H1 (cell line): ENCODE measurements around the gene STIM1. TPM values are rescaled to one million over a fixed set of nuclear protein-coding genes. Genes with fewer than 3 reads are reported as not detected.

Source experiments
- CTCF ChIA-PET: fragments of 300-600 bp; sonication (Branson Sonifier 250); formaldehyde crosslinking; loops from one replicate; lab custom pipeline; 2021; ENCODE audit not compliant: partially characterized antibody; lab: Charles Lee
- POLR2A ChIA-PET: fragments of 300-600 bp; sonication (Branson Sonifier 250); formaldehyde crosslinking; loops from one replicate; lab custom pipeline; 2021; ENCODE audit warnings: inconsistent platforms; ENCODE audit not compliant: partially characterized antibody; lab: Charles Lee
- DNase-seq, 2 experiments: peaks; one replicate each; pipeline versions ENCODE4 v3.0.0 to v3.0.0-alpha.2; 2010 to 2022; ENCODE audit warnings: low spot score in 2 of 2, low read depth in 1 of 2, mixed read lengths in 1 of 2
- FAIRE-seq: peaks from 2 replicates; lab custom pipeline; 2011; peaks lifted over from hg19 to GRCh38; lab: Jason Lieb, UNC
- H2AFZ ChIP-seq: 2 replicates; pipeline ENCODE4 v1.8.1; 2012; ENCODE audit warnings: low read length, inconsistent platforms
- H2AK5ac ChIP-seq: 2 replicates; pipeline ENCODE4 v1.6.1; 2013; ENCODE audit warnings: low read depth, low read length
- H2BK120ac ChIP-seq: replicated peaks from 2 replicates; pipeline ENCODE3; 2013; ENCODE audit warnings: low read depth, low read length, inconsistent platforms
- H2BK12ac ChIP-seq: 2 replicates; pipeline ENCODE4 v1.6.1; 2013; ENCODE audit warnings: low read depth, low read length
- H2BK15ac ChIP-seq: 2 replicates; pipeline ENCODE4 v1.6.1; 2013; ENCODE audit warnings: low read length
- H2BK20ac ChIP-seq: 2 replicates; pipeline ENCODE4 v1.6.1; 2013; ENCODE audit warnings: low read length
- H2BK5ac ChIP-seq: 2 replicates; pipeline ENCODE4 v1.6.1; 2013; ENCODE audit warnings: low read depth, low read length
- H3K14ac ChIP-seq: 2 replicates; pipeline ENCODE4 v1.6.1; 2013; ENCODE audit warnings: inconsistent platforms; ENCODE audit not compliant: insufficient read length
- H3K18ac ChIP-seq: 2 replicates; pipeline ENCODE4 v1.6.1; 2013; ENCODE audit warnings: low read length; ENCODE audit errors: extremely low read depth
- H3K23ac ChIP-seq: 2 replicates; pipeline ENCODE4 v1.6.1; 2013; ENCODE audit warnings: inconsistent platforms; ENCODE audit not compliant: insufficient read length
- H3K23me2 ChIP-seq: 2 replicates; pipeline ENCODE4 v1.6.1; 2013; ENCODE audit warnings: low read depth, low read length
- H3K27ac ChIP-seq: 2 replicates; pipeline ENCODE4 v1.6.1; 2011; ENCODE audit warnings: low read depth, low read length, inconsistent platforms
- H3K27me3 ChIP-seq, 4 experiments: replicated peaks in 1 of 4; 1 replicate in 1 of 4; 2 replicates in 3 of 4; pipeline versions ENCODE4 v1.6.1 to v1.8.1; 2011 to 2013; ENCODE audit warnings: low read length in 3 of 4, mild to moderate bottlenecking in 3 of 4, inconsistent platforms in 2 of 4, mixed read lengths in 2 of 4, moderate library complexity in 1 of 4; ENCODE audit not compliant: control insufficient read depth in 3 of 4, insufficient read depth in 3 of 4; ENCODE audit errors: extremely low read depth in 1 of 4
- H3K36me3 ChIP-seq, 4 experiments: 2 replicates each; pipeline versions ENCODE4 v1.6.1 to v1.8.1; 2011 to 2013; ENCODE audit warnings: mild to moderate bottlenecking in 4 of 4, low read length in 3 of 4, moderate library complexity in 2 of 4, control low read depth in 1 of 4, inconsistent platforms in 1 of 4; ENCODE audit not compliant: insufficient read depth in 4 of 4, control insufficient read depth in 2 of 4
- H3K4ac ChIP-seq: replicated peaks from 2 replicates; pipeline ENCODE3; 2013; ENCODE audit warnings: low read length, low read depth, mixed read lengths, inconsistent platforms; ENCODE audit not compliant: insufficient read length
- H3K4me1 ChIP-seq, 4 experiments: replicated peaks in 1 of 4; 1 replicate in 1 of 4; 2 replicates in 3 of 4; pipeline versions ENCODE4 v1.6.1 to v1.8.1; 2011 to 2013; ENCODE audit warnings: low read length in 3 of 4, inconsistent platforms in 2 of 4, mixed read lengths in 1 of 4; ENCODE audit not compliant: insufficient read depth in 4 of 4, control insufficient read depth in 3 of 4
- H3K4me2 ChIP-seq, 2 experiments: 2 replicates each; pipeline versions ENCODE4 v1.6.1 to v1.8.1; 2011 to 2013; ENCODE audit warnings: low read depth in 2 of 2, low read length in 2 of 2, control low read depth in 1 of 2, inconsistent platforms in 1 of 2, mild to moderate bottlenecking in 1 of 2; ENCODE audit not compliant: insufficient read depth in 1 of 2
- H3K4me3 ChIP-seq, 4 experiments: fragments of 200-600, 300-600 bp in 1 of 4; sonication (generic), shearing (Covaris generic), sonication (Bioruptor Twin) in 1 of 4; 2 replicates each; pipeline versions ENCODE4 v1.5.1 to v1.8.1; 2011 to 2016; ENCODE audit warnings: low read length in 4 of 4, low read depth in 3 of 4, control low read depth in 2 of 4, inconsistent platforms in 2 of 4, mild to moderate bottlenecking in 2 of 4, mixed read lengths in 1 of 4, moderate library complexity in 1 of 4; ENCODE audit not compliant: insufficient read depth in 2 of 4; ENCODE audit errors: extremely low read depth in 1 of 4
- H3K56ac ChIP-seq: replicated peaks from 2 replicates; pipeline ENCODE3; 2013; ENCODE audit warnings: low read depth, mild to moderate bottlenecking, mixed read lengths, low read length, inconsistent platforms; ENCODE audit not compliant: insufficient read length
- H3K79me1 ChIP-seq: 2 replicates; pipeline ENCODE4 v1.6.1; 2013; ENCODE audit warnings: low read depth, low read length, control low read depth
- H3K79me2 ChIP-seq, 2 experiments: 2 replicates each; pipeline versions ENCODE4 v1.6.1 to v1.8.1; 2012 to 2013; ENCODE audit warnings: low read length in 2 of 2, mild to moderate bottlenecking in 2 of 2, inconsistent platforms in 1 of 2; ENCODE audit not compliant: insufficient read depth in 2 of 2, control insufficient read depth in 1 of 2
- H3K9ac ChIP-seq, 4 experiments: replicated peaks in 1 of 4; 1 replicate in 1 of 4; 2 replicates in 3 of 4; pipeline versions ENCODE4 v1.6.1 to v1.8.1; 2011 to 2013; ENCODE audit warnings: low read depth in 3 of 4, low read length in 3 of 4, control low read depth in 2 of 4, mild to moderate bottlenecking in 2 of 4, moderate library complexity in 2 of 4, inconsistent platforms in 1 of 4; ENCODE audit errors: extremely low read depth in 1 of 4
- H3K9me3 ChIP-seq, 2 experiments: 2 replicates each; pipeline versions ENCODE4 v1.6.1 to v1.8.1; 2012 to 2013; ENCODE audit warnings: mild to moderate bottlenecking in 2 of 2, moderate library complexity in 2 of 2, control low read depth in 1 of 2, inconsistent platforms in 1 of 2, low read depth in 1 of 2, low read length in 1 of 2, mixed read lengths in 1 of 2; ENCODE audit not compliant: insufficient read depth in 2 of 2
- H4K20me1 ChIP-seq, 2 experiments: replicated peaks in 1 of 2; 2 replicates each; pipeline versions ENCODE3 to v1.8.1; 2011 to 2013; ENCODE audit warnings: inconsistent platforms in 2 of 2, low read length in 2 of 2, mild to moderate bottlenecking in 1 of 2; ENCODE audit not compliant: insufficient read depth in 2 of 2, control insufficient read depth in 1 of 2
- H4K5ac ChIP-seq: 2 replicates; pipeline ENCODE4 v1.6.1; 2013; ENCODE audit warnings: low read length, low read depth, mixed read lengths, inconsistent platforms; ENCODE audit not compliant: insufficient read length
- H4K8ac ChIP-seq: 2 replicates; pipeline ENCODE4 v1.8.0; 2013; ENCODE audit warnings: mild to moderate bottlenecking, moderate library complexity, low read length, inconsistent platforms; ENCODE audit not compliant: insufficient read depth; ENCODE audit errors: extremely low read depth
- H4K91ac ChIP-seq: replicated peaks from 2 replicates; pipeline ENCODE3; 2013; ENCODE audit warnings: low read length, mixed read lengths, inconsistent platforms; ENCODE audit not compliant: insufficient read length
- CTCF ChIP-seq, 3 experiments: IDR thresholded peaks; 1 replicate in 2 of 3; 2 replicates in 1 of 3; pipeline versions ENCODE4 v1.5.1 to v1.6.1; 2011; ENCODE audit warnings: low read length in 3 of 3, mild to moderate bottlenecking in 3 of 3, inconsistent platforms in 2 of 3, low read depth in 1 of 3, moderate library complexity in 1 of 3; ENCODE audit not compliant: insufficient read depth in 1 of 3; ENCODE audit errors: control extremely low read depth in 1 of 3
- SAP30 ChIP-seq: fragments of 300-600 bp; sonication (generic); IDR thresholded peaks from 2 replicates; pipeline ENCODE4 v1.7.1; 2012; ENCODE audit warnings: low read length, moderate library complexity, mild to moderate bottlenecking, inconsistent platforms; ENCODE audit not compliant: insufficient read depth, insufficient replicate concordance
- SP1 ChIP-seq: IDR thresholded peaks from 2 replicates; pipeline ENCODE4 v1.6.1; 2011; ENCODE audit warnings: low read depth, low read length
- TAF1 ChIP-seq: IDR thresholded peaks from 2 replicates; pipeline ENCODE4 v1.6.1; 2011; ENCODE audit warnings: mild to moderate bottlenecking, low read depth, low read length
- TEAD4 ChIP-seq: IDR thresholded peaks from 2 replicates; pipeline ENCODE4 v1.6.1; 2012; ENCODE audit warnings: low read depth, low read length, inconsistent platforms, mixed read lengths
- WGBS, 2 experiments: shearing (Covaris generic) in 1 of 2; methylation state at CpG; one replicate each; pipeline versions ENCODE4 v1.1.6 to v1.1.7; 2013 to 2015; ENCODE audit warnings: low lambda C conversion rate in 2 of 2, mixed read lengths in 2 of 2, inconsistent platforms in 1 of 2, low coverage in 1 of 2, missing lambda C conversion rate in 1 of 2; ENCODE audit not compliant: insufficient replicate concordance in 2 of 2, insufficient coverage in 1 of 2, insufficient read length in 1 of 2; ENCODE audit errors: extremely low coverage in 1 of 2, missing lambda C conversion rate in 1 of 2; 5-methylcytosine and 5-hydroxymethylcytosine counted together
- polyA plus RNA-seq, 7 experiments: library from polyadenylated mRNA; depleted of rRNA in 3 of 7; stranded (reverse) in 5 of 7; unstranded in 2 of 7; fragments of >200 nt in 5 of 7; fragments of 200-250 nt in 2 of 7; gene quantifications; 1 replicate in 5 of 7; 2 replicates in 1 of 7; 4 replicates in 1 of 7; pipeline versions ENCODE4 v1.2.1 to v1.2.3, GENCODE V29; 2011 to 2013; ENCODE audit warnings: missing spikeins in 2 of 7, mixed read lengths in 2 of 7
- total RNA-seq: library from RNA; stranded (reverse); fragmentation: NEBNext Ultra II Directional; extraction: Animal tissue kit (Norgen Biotek cat#: 25700); gene quantifications from 2 replicates; pipeline ENCODE4 v1.2.1, GENCODE V29; 2021

The STIM1 gene
- total and polyA plus RNA-seq, 2 of the 8 experiments (the other 6 are each of a cell fraction or from before 2014, with no cell fraction given) = 11.1 to 12.2 TPM

DNA sequence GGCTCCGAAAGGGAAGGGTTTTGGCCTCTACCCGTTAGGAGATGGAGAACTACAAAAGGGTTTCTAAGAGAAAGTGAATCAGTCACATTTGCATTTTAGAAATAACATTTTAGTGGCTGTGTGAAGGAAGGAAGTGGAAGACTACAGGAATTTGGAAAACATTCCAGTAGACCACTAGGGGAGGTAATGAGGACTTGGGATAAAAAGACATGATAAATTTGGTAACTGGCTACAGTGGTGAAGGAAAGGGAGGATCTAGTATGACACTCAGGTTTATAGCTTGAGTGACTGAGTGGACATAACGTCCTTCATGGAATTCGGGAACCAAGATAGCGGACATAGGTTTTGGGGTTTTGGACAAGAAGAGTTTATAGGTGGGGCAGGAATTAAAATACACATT, 232.1 kb downstream of the STIM1 start:
- Histone ChIP-seq H4K91ac (no peak overlapping the region), H3K4me1 (no peaks in the 10 kb centered on the region), H3K18ac (no peak overlapping the region), H3K9me3 (no peaks in the 10 kb centered on the region), H2BK120ac (no peak overlapping the region), H3K56ac (no peak overlapping the region), H2AFZ (no peak overlapping the region), H3K79me1 (no peaks in the 10 kb centered on the region), H4K8ac (no peak overlapping the region), H3K4me3 (no peak overlapping the region), H3K27ac (no peak overlapping the region), H3K4me2 (no peak overlapping the region), H4K5ac (no peak overlapping the region), H3K9ac (no peak overlapping the region), H3K23me2 (no peaks in the 10 kb centered on the region; the same call in 1 of the 2 replicates), H2BK15ac (no peak overlapping the region), H2BK12ac (no peak overlapping the region), H3K79me2 (no peaks in the 10 kb centered on the region), H3K36me3 (no peaks in the 10 kb centered on the region), H3K4ac (no peak overlapping the region), H2AK5ac (no peak overlapping the region), H4K20me1 (no peaks in the 10 kb centered on the region), H3K14ac (no peak overlapping the region), H2BK20ac (no peak overlapping the region), H3K23ac (no peak overlapping the region), H3K27me3 (0 out of 7 replicates have a peak, but pooled peaks cover 0 to 4% (median 0%) of the 10 kb centered on the region in 4 experiments)
- no peak for FAIRE-seq
- CTCF ChIA-PET = interaction anchor here (0.6 to 7.0 kb wide), 6 partner anchors 8 to 261 kb away, joined by 3 to 57 read pairs (median 6); no protein-coding TSS in a partner anchor
- WGBS, 2 experiments = 72% methylated on average over 5 of the region's 5 CpGs; no CpG with 5 or more reads in 1 of the 2 experiments
- POLR2A ChIA-PET = no interaction called here
- no peak for DNase-seq
- TF ChIP-seq TEAD4 (peak; percentile 66; the same call in 1 of the 2 replicates), SP1 (0 out of 2 replicates have a peak, but pooled peaks have one; percentile 31), SAP30 (no peak), TAF1 (no peak), CTCF (IDR thresholded peaks at IDR 0.05; ENCODE audit: control extremely low read depth in 1 of 3, insufficient read depth in 1 of 3, low read depth in 1 of 3, low read length in 3 of 3) (peak in 2 of 3 experiments; percentile 14 to 62; a peak in 2 of 4 replicates)
- TF ChIP-seq, all 59 proteins: peak for 3
- H2BK5ac ChIP-seq = no peak overlapping the region
